ENCODE data around the gene ZXDC.

The ZXDC gene

DNA sequence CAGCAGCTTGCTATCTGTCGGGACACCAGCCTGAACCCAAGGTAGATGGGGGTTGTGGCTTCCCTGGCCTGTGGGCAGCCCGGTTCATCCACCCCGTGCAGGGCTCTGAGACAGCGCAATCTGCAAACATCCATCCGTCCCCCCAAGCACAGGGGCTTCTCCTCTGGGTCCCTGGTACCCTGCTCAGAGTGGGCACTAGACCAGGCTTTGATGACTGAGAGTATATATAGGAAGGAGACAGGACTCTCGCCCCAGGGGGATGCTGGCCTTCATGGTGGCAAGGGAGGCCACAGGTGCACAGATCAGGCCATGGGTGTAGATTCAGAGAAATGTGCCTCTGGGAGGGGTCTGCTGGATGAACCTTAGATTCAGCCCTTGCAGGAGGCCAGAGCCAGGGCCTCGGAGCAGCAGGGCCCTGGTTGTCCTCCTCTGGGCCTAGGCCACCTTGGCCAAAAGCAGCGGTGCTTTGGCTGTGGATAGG lies 40.7 kb downstream of the ZXDC start:
- TF ChIP-seq, protein P1, sequence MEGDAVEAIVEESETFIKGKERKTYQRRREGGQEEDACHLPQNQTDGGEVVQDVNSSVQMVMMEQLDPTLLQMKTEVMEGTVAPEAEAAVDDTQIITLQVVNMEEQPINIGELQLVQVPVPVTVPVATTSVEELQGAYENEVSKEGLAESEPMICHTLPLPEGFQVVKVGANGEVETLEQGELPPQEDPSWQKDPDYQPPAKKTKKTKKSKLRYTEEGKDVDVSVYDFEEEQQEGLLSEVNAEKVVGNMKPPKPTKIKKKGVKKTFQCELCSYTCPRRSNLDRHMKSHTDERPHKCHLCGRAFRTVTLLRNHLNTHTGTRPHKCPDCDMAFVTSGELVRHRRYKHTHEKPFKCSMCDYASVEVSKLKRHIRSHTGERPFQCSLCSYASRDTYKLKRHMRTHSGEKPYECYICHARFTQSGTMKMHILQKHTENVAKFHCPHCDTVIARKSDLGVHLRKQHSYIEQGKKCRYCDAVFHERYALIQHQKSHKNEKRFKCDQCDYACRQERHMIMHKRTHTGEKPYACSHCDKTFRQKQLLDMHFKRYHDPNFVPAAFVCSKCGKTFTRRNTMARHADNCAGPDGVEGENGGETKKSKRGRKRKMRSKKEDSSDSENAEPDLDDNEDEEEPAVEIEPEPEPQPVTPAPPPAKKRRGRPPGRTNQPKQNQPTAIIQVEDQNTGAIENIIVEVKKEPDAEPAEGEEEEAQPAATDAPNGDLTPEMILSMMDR (IDR thresholded peaks at IDR 0.05; ENCODE audit: control insufficient read depth, extremely low read depth, insufficient read depth) = no peak
- no peak overlapping the region for H3K4me3 ChIP-seq (ENCODE audit: low read depth, low read length)
- no peak for DNase-seq (ENCODE audit: low read depth)

DNA sequence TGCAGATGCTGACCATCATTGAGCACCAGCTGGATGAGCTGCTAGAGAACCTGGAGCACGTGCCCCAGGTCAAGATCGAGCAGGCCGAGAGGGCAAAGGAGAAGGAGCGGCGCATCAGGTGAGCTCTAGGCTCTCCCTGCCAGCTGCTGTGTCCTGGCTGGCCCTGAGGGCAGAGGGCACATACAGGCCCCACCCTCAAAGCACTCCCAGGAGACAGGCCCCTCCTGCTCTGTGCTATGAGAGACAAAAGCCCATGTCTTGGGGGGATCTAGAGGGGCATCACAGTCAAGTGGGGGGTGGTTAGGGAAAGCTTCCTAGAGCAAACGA lies 41.5 kb downstream of the ZXDC start:
- DNase-seq (ENCODE audit: low read depth) = no peak
- H3K4me3 ChIP-seq (ENCODE audit: low read depth, low read length) = no peak overlapping the region
- TF ChIP-seq, protein P1 (IDR thresholded peaks at IDR 0.05; ENCODE audit: control insufficient read depth, extremely low read depth, insufficient read depth) = no peak

- no peak overlapping the region for H3K4me3 ChIP-seq (ENCODE audit: low read depth, low read length)
- no peak for DNase-seq (ENCODE audit: low read depth)
- TF ChIP-seq, protein P1 (IDR thresholded peaks at IDR 0.05; ENCODE audit: control insufficient read depth, extremely low read depth, insufficient read depth) = no peak
Observed at GRCh38 chr3:126433496-126434263, 42.0 kb downstream of the ZXDC start.

GRCh38 chr3:126433105-126433430 lies 42.6 kb downstream of the ZXDC start:
- H3K4me3 ChIP-seq (ENCODE audit: low read depth, low read length) = no peak overlapping the region
- TF ChIP-seq, protein P1 (IDR thresholded peaks at IDR 0.05; ENCODE audit: control insufficient read depth, extremely low read depth, insufficient read depth) = no peak
- DNase-seq (ENCODE audit: low read depth) = no peak

DNA sequence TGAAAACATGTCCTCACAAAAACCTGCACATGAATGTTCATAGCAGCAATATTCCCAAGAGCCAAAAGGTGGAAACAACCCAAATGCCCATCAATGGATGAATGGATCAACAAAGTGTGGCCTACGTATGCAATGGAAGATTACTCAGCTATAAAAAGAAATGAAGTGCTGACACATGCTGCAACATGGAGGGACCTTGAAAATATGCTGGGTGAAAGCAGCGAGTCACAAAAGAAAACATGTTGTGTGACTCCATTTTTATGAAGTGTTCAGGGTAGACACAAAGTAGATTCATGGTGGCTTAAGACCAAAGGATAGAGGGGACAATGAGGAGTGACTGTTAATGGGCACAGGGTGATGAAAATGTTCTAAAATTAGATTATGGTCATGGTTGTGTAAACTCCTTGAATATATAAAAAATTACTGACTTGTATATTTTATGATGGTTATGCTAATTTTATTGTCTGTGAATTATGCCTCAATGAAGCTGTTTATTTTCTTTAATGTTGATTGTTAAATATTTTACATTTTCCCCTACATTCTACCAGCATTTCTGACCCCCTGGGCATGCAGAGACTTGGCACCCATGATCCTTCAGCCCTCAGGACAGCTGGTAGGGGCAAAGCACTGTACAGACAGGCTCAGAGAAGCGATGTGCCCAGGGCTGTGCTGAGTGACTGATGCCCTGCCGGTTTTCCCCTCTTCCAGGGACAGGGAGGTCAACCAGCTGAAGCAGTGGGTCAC lies 43.2 kb downstream of the ZXDC start:
- TF ChIP-seq, protein P1 (IDR thresholded peaks at IDR 0.05; ENCODE audit: control insufficient read depth, extremely low read depth, insufficient read depth) = no peak
- no peak overlapping the region for H3K4me3 ChIP-seq (ENCODE audit: low read depth, low read length)
- no peak for DNase-seq (ENCODE audit: low read depth)

GRCh38 chr3:126431103-126431534 lies 44.6 kb downstream of the ZXDC start:
- TF ChIP-seq, protein P1 (IDR thresholded peaks at IDR 0.05; ENCODE audit: control insufficient read depth, extremely low read depth, insufficient read depth) = no peak
- no peak for DNase-seq (ENCODE audit: low read depth)

More at GRCh38 chr3:126431103-126431534, 44.6 kb downstream of the ZXDC start:
- H3K4me3 ChIP-seq (ENCODE audit: low read depth, low read length) = no peak overlapping the region

All from LNCaP clone FGC (cell line).